ENCODE measurements around the gene SCRT2. TPM values are rescaled to one million over a fixed set of nuclear protein-coding genes. Genes with fewer than 3 reads are reported as not detected.

SCRT2 gene
- total and polyA plus RNA-seq, 2 of the 4 experiments (the other 2 are of a cell fraction), result not detected

DNA sequence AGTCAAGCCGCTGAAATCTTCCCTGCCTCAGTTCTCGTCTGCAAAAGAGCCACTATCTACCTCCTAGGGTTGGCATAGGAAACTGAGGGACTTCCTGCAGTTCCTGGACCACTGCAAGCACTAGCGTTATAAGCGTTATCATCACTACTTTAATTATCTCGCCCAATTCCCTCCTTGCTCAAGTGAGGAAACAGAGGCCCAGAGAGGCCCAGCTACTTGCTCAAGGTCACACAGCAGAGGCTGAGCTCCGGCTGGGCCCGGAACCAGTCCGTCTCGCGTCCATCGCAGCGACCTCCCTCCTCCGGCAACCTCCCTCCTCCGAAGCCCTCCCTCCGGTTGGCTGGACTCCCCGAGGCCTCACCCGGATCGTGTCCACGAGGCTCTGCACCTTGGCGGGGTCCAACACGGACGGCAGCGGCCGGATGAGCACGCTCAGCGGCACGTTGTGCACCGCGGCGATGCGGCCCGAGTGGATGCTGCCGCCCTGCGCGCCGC, 22.9 kb downstream of the SCRT2 start:
- peak overlapping the region; percentile 70 for H3K18ac ChIP-seq (ENCODE audit: low read depth, low read length)
- H2AK9ac ChIP-seq (replicated peaks; ENCODE audit: low read depth, low read length, poor library complexity), result peak overlapping the region; percentile 82
- DNase-seq (peak; percentile 44), ATAC-seq (ENCODE audit: low read depth) (peak; percentile 44)
- WGBS, 2 experiments (ENCODE audit: extremely low coverage in 2 of 2, insufficient read length in 1 of 2), result 0% methylated on average over 20 of the region's 36 CpGs; no CpG with 5 or more reads in 1 of the 2 experiments
- peak overlapping the region; percentile 95 for H3K4ac ChIP-seq (ENCODE audit: low read depth, low read length)
- intact Hi-C loops (cut with micrococcal nuclease) (loop anchor here (5.0 kb wide), 1 partner anchor 75 kb away; no protein-coding TSS in a partner anchor), in situ Hi-C loops (cut with MboI; ENCODE audit: low sequenced_read_pairs) (loop anchor here (10.0 kb wide), 3 partner anchors 108 to 298 kb away; partner anchors contain the start of gene CSNK2A1), dilution Hi-C loops (cut with HindIII; ENCODE audit: low sequenced_read_pairs, unreplicated experiment) (no loop called here)
- peak overlapping the region; percentile 96 for H3K9ac ChIP-seq (ENCODE audit: low read depth, low read length)
- H3K4me1 ChIP-seq (ENCODE audit: control insufficient read depth, insufficient read depth, low read length), result peaks cover 12% of the 10 kb centered on the region
- H3K4me3 ChIP-seq (ENCODE audit: insufficient read depth, low read depth, low read length), result peak overlapping the region; percentile 79
- CTCF ChIA-PET, result no interaction called here
- H3K79me1 ChIP-seq (ENCODE audit: low read depth in 1 of 2, low read length in 2 of 2), result peaks cover 33 to 53% of the 10 kb centered on the region in 2 experiments
- H2BK20ac ChIP-seq (ENCODE audit: low read depth, low read length), result no peak overlapping the region
- H2BK15ac ChIP-seq (ENCODE audit: low read depth, low read length), result peak overlapping the region; percentile 0; the same call in 1 of the 3 replicates
- POLR2A ChIA-PET (ENCODE audit: unreplicated experiment), result no interaction called here
- peaks cover 30% of the 10 kb centered on the region for H4K20me1 ChIP-seq (ENCODE audit: insufficient read depth, low read length)
- H3K4me2 ChIP-seq (ENCODE audit: low read depth, low read length), result peak overlapping the region; percentile 81
- peak overlapping the region; percentile 96 for H2AFZ ChIP-seq (replicated peaks; ENCODE audit: low read length, poor library complexity)
- BruUV-seq (replicated peaks), result no TSS peak
- peak overlapping the region; percentile 27 to 67 for H4K8ac ChIP-seq (ENCODE audit: low read depth in 2 of 2, low read length in 2 of 2)
- H3K9me3 ChIP-seq (ENCODE audit: control insufficient read depth, insufficient read depth, low read length), result no peaks in the 10 kb centered on the region
- H4K91ac ChIP-seq (ENCODE audit: insufficient read depth, low read depth, low read length), result peak overlapping the region; percentile 81
- H3K23ac ChIP-seq (ENCODE audit: low read depth, low read length), result peak overlapping the region; percentile 77
- peaks cover 5% of the 10 kb centered on the region for H3K9me1 ChIP-seq (ENCODE audit: insufficient read depth, low read length)
- H2BK120ac ChIP-seq (ENCODE audit: low read depth, low read length), result peak overlapping the region; percentile 76
- H3K27me3 ChIP-seq (ENCODE audit: control insufficient read depth, insufficient read depth, low read length), result peaks cover 3% of the 10 kb centered on the region; the same call in 1 of the 2 replicates
- H4K5ac ChIP-seq (ENCODE audit: low read depth, low read length), result peak overlapping the region; percentile 13
- H3K27ac ChIP-seq (ENCODE audit: insufficient read depth, low read length), result peak overlapping the region; percentile 90
- TF ChIP-seq MAFK (IDR thresholded peaks at IDR 0.05; ENCODE audit: low read depth, low read length), result no peak
- TF ChIP-seq FOS (IDR thresholded peaks at IDR 0.05; ENCODE audit: low read depth, low read length), result no peak
- peak; percentile 37 for TF ChIP-seq RCOR1 (IDR thresholded peaks at IDR 0.05; ENCODE audit: insufficient replicate concordance, low read length)
- no peak for TF ChIP-seq MXI1 (IDR thresholded peaks at IDR 0.05; ENCODE audit: borderline replicate concordance, low read depth, low read length)
- peak overlapping the region; percentile 87 for H2BK5ac ChIP-seq (ENCODE audit: low read depth, low read length, poor library complexity, severe bottlenecking)
- peak overlapping the region; percentile 88 for H2AK5ac ChIP-seq (ENCODE audit: low read depth, low read length)
- peaks cover 28% of the 10 kb centered on the region for H3K36me3 ChIP-seq (ENCODE audit: control insufficient read depth, insufficient read depth, low read length)
- H3K14ac ChIP-seq (replicated peaks; ENCODE audit: low read depth, low read length), result peak overlapping the region; percentile 83
- H3K56ac ChIP-seq (ENCODE audit: extremely low read depth, insufficient read depth, low read length), result peak overlapping the region; percentile 67
